ENCODE measurements around the gene HUS1.
A peak's percentile ranks its signal among the peaks of the same experiment; 100 is the strongest.

HUS1 gene

GRCh38 chr7:47916514-47916913 lies 62.9 kb downstream of the HUS1 start:
- peak; percentile 55 for DNase-seq

- DNase-seq = no peak
Observed at GRCh38 chr7:47915616-47915976, 63.8 kb downstream of the HUS1 start.

- peak; percentile 72 for DNase-seq
Observed at GRCh38 chr7:47914717-47915615, 64.4 kb downstream of the HUS1 start.
